Measurements from ENCODE around the gene SPATS2.
"Not testable (repeated sequence)": the region's sequence is repeated elsewhere in the genome, so short reads cannot be mapped to it uniquely, and the experiment has no call there.

The SPATS2 gene

DNA sequence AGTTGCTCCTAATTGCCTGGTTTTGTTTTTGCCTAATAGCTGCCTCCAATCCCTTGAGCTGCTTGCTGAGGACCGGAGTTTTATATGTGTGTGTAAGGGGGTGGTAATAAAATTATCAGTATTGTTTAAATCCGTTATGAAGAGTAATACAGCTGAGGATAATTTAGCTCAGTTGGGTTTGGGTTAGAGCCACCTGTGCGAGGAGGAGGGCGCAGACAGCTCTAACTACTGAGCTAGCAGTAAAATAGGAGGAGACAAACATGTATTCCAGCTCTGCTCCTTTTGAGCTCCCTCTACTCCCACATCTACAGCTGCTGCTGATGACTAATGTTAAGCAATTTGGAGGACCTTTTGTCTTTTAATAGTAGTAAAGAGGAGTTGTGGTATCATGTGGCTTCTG, 61.5 kb downstream of the SPATS2 start:
- no peak for TF ChIP-seq CTCF (conservative IDR thresholded peaks at IDR 0.05; ENCODE audit: low read length)
- no peak overlapping the region for H3K4me3 ChIP-seq (ENCODE audit: low read length)
- peak; percentile 54 for DNase-seq (ENCODE audit: low read depth)

- no peak for TF ChIP-seq CTCF (conservative IDR thresholded peaks at IDR 0.05; ENCODE audit: low read length)
- no peak for DNase-seq (ENCODE audit: low read depth)
- H3K4me3 ChIP-seq (ENCODE audit: low read length) = no peak overlapping the region
Measured at GRCh38 chr12:49432616-49433015, 65.4 kb downstream of the SPATS2 start.

DNA sequence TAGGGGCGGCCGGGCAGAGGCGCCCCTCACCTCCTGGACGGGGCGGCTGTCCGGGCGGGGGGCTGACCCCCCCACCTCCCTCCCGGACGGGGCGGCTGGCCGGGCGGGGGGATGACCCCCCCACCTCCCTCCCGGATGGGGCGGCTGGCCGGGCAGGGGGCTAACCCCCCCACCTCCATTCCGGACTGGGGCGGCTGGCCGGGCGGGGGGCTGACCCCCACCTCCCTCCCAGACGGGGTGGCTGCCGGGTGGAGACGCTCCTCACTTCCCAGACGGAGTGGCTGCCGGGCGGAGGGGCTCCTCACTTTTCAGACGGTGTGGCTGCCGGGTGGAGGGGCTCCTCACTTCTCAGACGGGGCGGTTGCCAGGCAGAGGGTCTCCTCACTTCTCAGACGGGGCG, 69.5 kb downstream of the SPATS2 start:
- not testable (repeated sequence) for DNase-seq (ENCODE audit: low read depth); H3K4me3 ChIP-seq (ENCODE audit: low read length)

GRCh38 chr12:49439042-49439441, 71.8 kb downstream of the SPATS2 start:
- TF ChIP-seq CTCF (conservative IDR thresholded peaks at IDR 0.05; ENCODE audit: low read length) = no peak
- no peak overlapping the region for H3K4me3 ChIP-seq (ENCODE audit: low read length)
- DNase-seq (ENCODE audit: low read depth) = no peak

DNA sequence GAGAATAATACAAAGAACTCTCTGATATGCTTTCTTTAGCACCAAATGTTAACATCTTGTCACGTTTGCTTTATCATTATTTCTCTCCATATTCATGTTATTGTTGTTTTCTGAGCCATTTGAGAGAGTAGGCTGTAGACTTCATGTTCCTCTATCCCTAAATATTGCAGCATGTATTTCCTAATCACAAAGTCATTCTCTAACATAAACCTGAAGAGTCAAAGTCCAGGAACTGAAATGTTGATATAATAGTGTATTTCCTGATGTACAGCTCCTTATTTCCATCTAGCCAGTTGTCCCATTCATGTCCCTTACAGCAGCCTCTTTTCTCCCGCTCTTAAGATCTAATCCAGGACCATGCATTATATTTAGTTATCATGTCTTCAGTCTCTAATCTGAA, 72.8 kb downstream of the SPATS2 start:
- TF ChIP-seq CTCF (conservative IDR thresholded peaks at IDR 0.05; ENCODE audit: low read length) = no peak
- no peak overlapping the region for H3K4me3 ChIP-seq (ENCODE audit: low read length)
- no peak for DNase-seq (ENCODE audit: low read depth)

DNA sequence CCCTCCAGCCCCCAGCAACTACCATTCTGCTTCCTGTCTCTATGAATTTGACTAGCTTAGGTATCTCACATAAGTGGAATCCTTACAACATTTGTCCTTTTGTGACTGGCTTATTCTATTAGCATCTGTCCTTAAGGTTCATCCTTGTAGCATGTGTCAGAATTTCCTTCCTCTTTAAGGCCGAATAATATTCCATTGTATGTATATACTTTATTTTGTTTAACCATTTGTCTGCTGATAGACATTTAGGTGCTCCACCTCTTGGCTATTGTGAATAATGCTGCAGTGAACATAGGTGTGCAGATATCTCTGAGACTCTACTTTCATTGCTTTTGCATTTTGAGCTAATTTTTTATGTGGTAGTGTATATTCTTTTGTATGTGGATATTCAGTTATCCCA, 75.7 kb downstream of the SPATS2 start:
- no peak for DNase-seq (ENCODE audit: low read depth)
- H3K4me3 ChIP-seq (ENCODE audit: low read length) = no peak overlapping the region
- TF ChIP-seq CTCF (conservative IDR thresholded peaks at IDR 0.05; ENCODE audit: low read length) = no peak

DNA sequence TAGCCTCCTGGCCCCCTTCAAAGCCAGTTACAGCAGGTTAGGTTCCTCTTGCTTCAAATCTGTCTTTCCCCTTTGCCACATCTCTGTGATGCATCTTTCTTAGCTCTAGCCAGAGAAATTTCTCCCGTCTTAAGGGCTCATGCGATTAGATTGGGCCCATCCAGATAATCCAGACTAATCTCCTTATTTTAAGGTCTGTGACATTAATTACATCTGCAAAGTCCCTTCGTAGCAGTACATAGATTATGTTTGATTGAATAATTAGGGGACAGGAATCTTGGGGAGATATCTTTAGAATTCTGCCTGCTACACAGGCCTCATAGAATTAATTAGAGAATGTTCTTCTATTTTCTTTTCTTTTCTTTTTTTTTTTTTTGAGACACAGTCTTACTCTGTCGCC, 79.3 kb downstream of the SPATS2 start:
- no peak for DNase-seq (ENCODE audit: low read depth)
- TF ChIP-seq CTCF (conservative IDR thresholded peaks at IDR 0.05; ENCODE audit: low read length) = no peak
- no peak overlapping the region for H3K4me3 ChIP-seq (ENCODE audit: low read length)

GRCh38 chr12:49448858-49449257, 81.6 kb downstream of the SPATS2 start:
- DNase-seq (ENCODE audit: low read depth) = no peak
- no peak for TF ChIP-seq CTCF (conservative IDR thresholded peaks at IDR 0.05; ENCODE audit: low read length)
- H3K4me3 ChIP-seq (ENCODE audit: low read length) = no peak overlapping the region
